GM12878 (cell line): ENCODE results near the gene C1GALT1. TPM values are rescaled to one million over a fixed set of nuclear protein-coding genes. Genes with fewer than 3 reads are reported as not detected.

Experiments used
- ATAC-seq: fragments of 200-7000 bp; cut with Tn5 transposase; 3 replicates; pipeline ENCODE4 v1.9.1; 2020; ENCODE audit warnings: mild to moderate bottlenecking, moderate library complexity
- BruUV-seq: library from RNA; stranded (reverse); fragments of 400-500 nt; replicated peaks from 2 replicates; lab custom pipeline; 2021; lab: Mats Ljungman, UMichigan
- CTCF ChIA-PET: fragments of 300-600 bp; sonication (Branson Sonifier 250); formaldehyde crosslinking; extraction: SDS; loops from one replicate; lab custom pipeline; 2021; ENCODE audit warnings: inconsistent platforms; lab: Yijun Ruan, JAX
- POLR2A ChIA-PET: fragments of 350-600 bp; formaldehyde crosslinking; extraction: SDS; loops from one replicate; lab custom pipeline; 2021; ENCODE audit warnings: inconsistent platforms; lab: Charles Lee
- RAD21 ChIA-PET: fragments of 300-600 bp; sonication (Branson Sonifier 250); formaldehyde crosslinking; loops from one replicate; lab custom pipeline; 2023; ENCODE audit warnings: antibody characterized with exemption; ENCODE audit not compliant: unreplicated experiment; lab: Charles Lee
- SMC1A ChIA-PET: fragments of 300-600 bp; sonication (Branson Sonifier 250); formaldehyde crosslinking; loops from one replicate; lab custom pipeline; 2023; ENCODE audit not compliant: unreplicated experiment, uncharacterized antibody; lab: Charles Lee
- DNase-seq: peaks from one replicate; pipeline ENCODE4 v3.0.0-alpha.2; 2011; ENCODE audit warnings: low read depth, low spot score
- FAIRE-seq: peaks from 3 replicates; lab custom pipeline; 2011; peaks lifted over from hg19 to GRCh38; lab: Jason Lieb, UNC
- H2AFZ ChIP-seq: 2 replicates; pipeline ENCODE4 v1.6.0; 2011; ENCODE audit warnings: low read depth, low read length, control low read depth; ENCODE audit not compliant: control insufficient read depth
- H3K27ac ChIP-seq: 2 replicates; pipeline ENCODE4 v1.5.1; 2011; ENCODE audit warnings: control low read depth; ENCODE audit not compliant: control insufficient read depth, insufficient read depth
- H3K27me3 ChIP-seq, 2 experiments: replicated peaks in 1 of 2; 2 replicates each; pipeline versions ENCODE4 v1.6.0 to v1.6.1; 2011; ENCODE audit warnings: low read length in 1 of 2; ENCODE audit not compliant: control insufficient read depth in 2 of 2, insufficient read depth in 2 of 2
- H3K36me3 ChIP-seq, 2 experiments: 2 replicates each; pipeline ENCODE4 v1.5.1; 2011; ENCODE audit warnings: low read length in 1 of 2; ENCODE audit not compliant: control insufficient read depth in 2 of 2, insufficient read depth in 2 of 2
- H3K4me1 ChIP-seq: 2 replicates; pipeline ENCODE4 v1.6.1; 2011; ENCODE audit warnings: mild to moderate bottlenecking, low read length, moderate library complexity, mixed read lengths; ENCODE audit not compliant: control insufficient read depth, insufficient read depth
- H3K4me2 ChIP-seq: 2 replicates; pipeline ENCODE4 v1.6.0; 2011; ENCODE audit warnings: control low read depth; ENCODE audit not compliant: control insufficient read depth, insufficient read depth
- H3K4me3 ChIP-seq: fragments of 200-600 bp; sonication (generic); 2 replicates; pipeline ENCODE4 v1.5.1; 2016
- H3K79me2 ChIP-seq: 2 replicates; pipeline ENCODE4 v1.6.0; 2011; ENCODE audit warnings: low read length; ENCODE audit not compliant: control insufficient read depth, insufficient read depth
- H3K9ac ChIP-seq: 2 replicates; pipeline ENCODE4 v1.8.0; 2011; ENCODE audit warnings: low read length, control low read depth, mixed read lengths; ENCODE audit not compliant: control insufficient read depth, insufficient read depth
- H3K9me3 ChIP-seq: replicated peaks from 3 replicates; pipeline ENCODE4 v1.5.1; 2011; ENCODE audit warnings: mild to moderate bottlenecking, low read length; ENCODE audit not compliant: control insufficient read depth, insufficient read depth
- H4K20me1 ChIP-seq: 2 replicates; pipeline ENCODE4 v1.6.0; 2011; ENCODE audit not compliant: control insufficient read depth, insufficient read depth
- BMI1 ChIP-seq: fragments of 450-650 bp; IDR thresholded peaks from 2 replicates; pipeline ENCODE4 v1.6.1; 2016; ENCODE audit warnings: mild to moderate bottlenecking, moderate library complexity, borderline replicate concordance
- CBX3 ChIP-seq: fragments of 200-600 bp; sonication (generic); IDR thresholded peaks from 2 replicates; pipeline ENCODE4 v1.6.1; 2016; ENCODE audit warnings: low read depth, borderline replicate concordance
- E2F4 ChIP-seq: IDR thresholded peaks from 2 replicates; pipeline ENCODE4 v1.6.1; 2012; ENCODE audit warnings: low read depth, low read length, improper control_type of control experiment
- GABPA ChIP-seq: IDR thresholded peaks from 2 replicates; pipeline ENCODE4 v1.6.1; 2014; ENCODE audit warnings: antibody characterized with exemption, low read depth, mild to moderate bottlenecking, inconsistent platforms
- HDAC2 ChIP-seq: fragments of 200-600 bp; sonication (generic); IDR thresholded peaks from 2 replicates; pipeline ENCODE4 v1.6.1; 2017
- IRF4 ChIP-seq: IDR thresholded peaks from 2 replicates; pipeline ENCODE4 v1.6.1; 2011; ENCODE audit warnings: low read depth, low read length
- KAT2A ChIP-seq: conservative IDR thresholded peaks from 2 replicates; pipeline ENCODE4 v1.6.1; 2011; ENCODE audit warnings: low read depth, low read length; ENCODE audit not compliant: control insufficient read depth
- NBN ChIP-seq: fragments of 450-650 bp; IDR thresholded peaks from 2 replicates; pipeline ENCODE4 v1.6.1; 2016
- PAX8 ChIP-seq: fragments of 450-650 bp; IDR thresholded peaks from 2 replicates; pipeline ENCODE4 v1.6.1; 2017; ENCODE audit warnings: mild to moderate bottlenecking, moderate library complexity
- RELA ChIP-seq: fragments of 450-650 bp; IDR thresholded peaks from 2 replicates; pipeline ENCODE4 v1.8.0; 2014; ENCODE audit warnings: borderline replicate concordance; ENCODE audit not compliant: partially characterized antibody
- RELB ChIP-seq: fragments of 450-650 bp; IDR thresholded peaks from 2 replicates; pipeline ENCODE4 v1.6.1; 2017; ENCODE audit warnings: low read depth, mild to moderate bottlenecking, moderate library complexity
- SIX5 ChIP-seq: IDR thresholded peaks from 2 replicates; pipeline ENCODE4 v1.6.1; 2011; ENCODE audit warnings: mild to moderate bottlenecking, low read depth, low read length, moderate library complexity; ENCODE audit not compliant: severe bottlenecking
- SPI1 ChIP-seq: IDR thresholded peaks from 2 replicates; pipeline ENCODE4 v1.6.1; 2011; ENCODE audit warnings: low read depth, mild to moderate bottlenecking, low read length, moderate library complexity, borderline replicate concordance; ENCODE audit not compliant: insufficient read depth
- TARDBP ChIP-seq: IDR thresholded peaks from 2 replicates; pipeline ENCODE4 v1.6.1; 2016; ENCODE audit warnings: borderline replicate concordance
- ZBTB40 ChIP-seq: fragments of 450-650 bp; IDR thresholded peaks from 2 replicates; pipeline ENCODE4 v1.6.1; 2016; ENCODE audit warnings: mild to moderate bottlenecking, moderate library complexity, borderline replicate concordance
- WGBS: methylation state at CpG from one replicate; pipeline ENCODE4 v1.1.6; 2016; ENCODE audit warnings: low lambda C conversion rate; ENCODE audit not compliant: insufficient replicate concordance, insufficient coverage; ENCODE audit errors: missing lambda C conversion rate; 5-methylcytosine and 5-hydroxymethylcytosine counted together
- in situ Hi-C: fragments of 300-500 bp; cut with MboI; formaldehyde crosslinking; loops from 9 replicates; pipeline ENCODE4 v1.14.3; 2018; ENCODE audit warnings: mixed read lengths
- intact Hi-C: fragments of 100-400 bp; cut with micrococcal nuclease; formaldehyde crosslinking; loops from one replicate; pipeline ENCODE4 v1.14.2; 2022; ENCODE audit not compliant: unreplicated experiment
- polyA plus RNA-seq, 11 experiments: library from polyadenylated mRNA; depleted of rRNA in 4 of 11; unstranded in 6 of 11; stranded (reverse) in 5 of 11; fragments of >200 nt; fragmentation: Nextera tagmentation in 4 of 11; fragmentation: Illumina TruSeq in 1 of 11; extraction: Ambion mirVana in 4 of 11; extraction: Trizol in 1 of 11; gene quantifications; 1 replicate in 1 of 11; 2 replicates in 10 of 11; pipeline versions ENCODE4 v1.2.1 to v1.2.3, GENCODE V29; 2011 to 2016; ENCODE audit warnings: inconsistent platforms in 2 of 11, missing spikeins in 2 of 11, low read depth in 1 of 11
- total RNA-seq, 4 experiments: library from RNA; depleted of rRNA in 3 of 4; stranded (reverse); fragments of >200 nt in 3 of 4; fragmentation: Illumina TruSeq in 1 of 4; extraction: Trizol in 1 of 4; gene quantifications; 2 replicates each; pipeline versions ENCODE4 v1.2.1 to v1.2.3, GENCODE V29; 2013 to 2021

The C1GALT1 gene
- total and polyA plus RNA-seq, 10 of the 15 experiments (the other 5 are each of a cell fraction or from before 2014, with no cell fraction given), result 1.6 to 25.0 (median 8.5) TPM

GRCh38 chr7:7292608-7293007, 110.3 kb downstream of the C1GALT1 start:
- Histone ChIP-seq H3K4me3 (no peak overlapping the region), H3K4me2 (no peak overlapping the region), H3K4me1 (no peaks in the 10 kb centered on the region), H3K27me3 (no peaks in the 10 kb centered on the region), H3K36me3 (no peaks in the 10 kb centered on the region), H4K20me1 (no peaks in the 10 kb centered on the region), H3K27ac (no peak overlapping the region), H3K79me2 (no peaks in the 10 kb centered on the region), H3K9ac (no peak overlapping the region), H3K9me3 (no peaks in the 10 kb centered on the region), H2AFZ (no peak overlapping the region)
- no TSS peak for BruUV-seq
- intact Hi-C loops (loop anchor here (10.0 kb wide), 1 partner anchor 188 kb away; no protein-coding TSS in a partner anchor), in situ Hi-C loops (no loop called here)
- ATAC-seq (no peak), FAIRE-seq (no peak), DNase-seq (no peak)
- ChIA-PET SMC1A (interaction anchor here (1.0 kb wide), 1 partner anchor 23 kb away, joined by 3 read pairs; no protein-coding TSS in a partner anchor), CTCF (interaction anchor here (0.7 kb wide), 1 partner anchor 712 kb away, joined by 3 read pairs; no protein-coding TSS in a partner anchor), RAD21 (no interaction called here), POLR2A (no interaction called here)
- 51% methylated on average over 5 of the region's 5 CpGs for WGBS
- TF ChIP-seq GABPA (no peak), SIX5 (no peak), RELA (no peak), IRF4 (no peak), CBX3 (no peak), PAX8 (no peak), TARDBP (no peak), E2F4 (no peak), HDAC2 (no peak), NBN (no peak), ZBTB40 (no peak), KAT2A (no peak), BMI1 (no peak), RELB (no peak), SPI1 (no peak)
